LNCAP (cell line): ENCODE measurements around the gene CACNA1C.

Experiments used
- CTCF ChIP-seq: fragments of 450-650 bp; IDR thresholded peaks from 2 replicates; pipeline ENCODE4 v1.5.1; 2017; ENCODE audit warnings: mild to moderate bottlenecking

The CACNA1C gene

GRCh38 chr12:2520722-2521246 is 468.0 kb downstream of the CACNA1C start:
- TF ChIP-seq CTCF = no peak

GRCh38 chr12:2523317-2523716 is 470.5 kb downstream of the CACNA1C start:
- no peak for TF ChIP-seq CTCF

- TF ChIP-seq CTCF = no peak
Observed at GRCh38 chr12:2523844-2524243, 471.1 kb downstream of the CACNA1C start.

- no peak for TF ChIP-seq CTCF
Observed at GRCh38 chr12:2526371-2526770, 473.6 kb downstream of the CACNA1C start.

GRCh38 chr12:2528001-2528400 is 475.2 kb downstream of the CACNA1C start:
- TF ChIP-seq CTCF = no peak

- no peak for TF ChIP-seq CTCF
Observed at GRCh38 chr12:2529807-2530206, 477.0 kb downstream of the CACNA1C start.

- TF ChIP-seq CTCF = no peak
Observed at GRCh38 chr12:2531371-2531770, 478.6 kb downstream of the CACNA1C start.

GRCh38 chr12:2533036-2533435 is 480.2 kb downstream of the CACNA1C start:
- no peak for TF ChIP-seq CTCF
